H1 (cell line): ENCODE measurements around the gene CD300LG. TPM values are rescaled to one million over a fixed set of nuclear protein-coding genes. Genes with fewer than 3 reads are reported as not detected.

Experiments used
- EP300 ChIP-seq, 2 experiments: IDR thresholded peaks; 1 replicate in 1 of 2; 2 replicates in 1 of 2; pipeline ENCODE4 v1.6.1; 2011 to 2012; ENCODE audit warnings: low read depth in 2 of 2, low read length in 2 of 2, mild to moderate bottlenecking in 2 of 2, borderline replicate concordance in 1 of 2, inconsistent platforms in 1 of 2, moderate library complexity in 1 of 2
- GTF2F1 ChIP-seq: IDR thresholded peaks from 2 replicates; pipeline ENCODE4 v1.6.1; 2012; ENCODE audit warnings: low read depth, low read length, improper control_type of control experiment, borderline replicate concordance
- JUN ChIP-seq: IDR thresholded peaks from 2 replicates; pipeline ENCODE4 v1.6.1; 2011; ENCODE audit warnings: low read depth, mild to moderate bottlenecking, improper control_type of control experiment, low read length
- JUND ChIP-seq: IDR thresholded peaks from 2 replicates; pipeline ENCODE4 v1.6.1; 2011; ENCODE audit warnings: mild to moderate bottlenecking, improper control_type of control experiment, low read length
- KDM4A ChIP-seq: IDR thresholded peaks from one replicate; pipeline ENCODE4 v1.7.1; 2012; ENCODE audit warnings: low read depth, mild to moderate bottlenecking, moderate library complexity, low read length, inconsistent platforms; ENCODE audit not compliant: severe bottlenecking
- TAF7 ChIP-seq: optimal IDR thresholded peaks from 2 replicates; pipeline ENCODE3; 2011; ENCODE audit warnings: low read depth, mild to moderate bottlenecking, inconsistent platforms, low read length, moderate library complexity, borderline replicate concordance
- YY1 ChIP-seq: IDR thresholded peaks from 2 replicates; pipeline ENCODE4 v1.6.1; 2011; ENCODE audit warnings: low read depth, mild to moderate bottlenecking, low read length
- ZNF274 ChIP-seq: IDR thresholded peaks from 2 replicates; pipeline ENCODE4 v1.7.0; 2012; ENCODE audit warnings: low read length, borderline replicate concordance; ENCODE audit errors: extremely low read depth
- polyA plus RNA-seq, 7 experiments: library from polyadenylated mRNA; depleted of rRNA in 3 of 7; stranded (reverse) in 5 of 7; unstranded in 2 of 7; fragments of >200 nt in 5 of 7; fragments of 200-250 nt in 2 of 7; gene quantifications; 1 replicate in 5 of 7; 2 replicates in 1 of 7; 4 replicates in 1 of 7; pipeline versions ENCODE4 v1.2.1 to v1.2.3, GENCODE V29; 2011 to 2013; ENCODE audit warnings: missing spikeins in 2 of 7, mixed read lengths in 2 of 7
- total RNA-seq: library from RNA; stranded (reverse); fragmentation: NEBNext Ultra II Directional; extraction: Animal tissue kit (Norgen Biotek cat#: 25700); gene quantifications from 2 replicates; pipeline ENCODE4 v1.2.1, GENCODE V29; 2021
- TF ChIP-seq, protein P1 (sequence below): fragments of 300-600 bp; sonication (generic); IDR thresholded peaks from 2 replicates; pipeline ENCODE4 v1.7.1; 2012; ENCODE audit warnings: low read length, moderate library complexity, mild to moderate bottlenecking, inconsistent platforms; ENCODE audit not compliant: insufficient replicate concordance

CD300LG gene
- total and polyA plus RNA-seq, 2 of the 8 experiments (the other 6 are each of a cell fraction or from before 2014, with no cell fraction given) = 0.06 TPM; not detected in 1

DNA sequence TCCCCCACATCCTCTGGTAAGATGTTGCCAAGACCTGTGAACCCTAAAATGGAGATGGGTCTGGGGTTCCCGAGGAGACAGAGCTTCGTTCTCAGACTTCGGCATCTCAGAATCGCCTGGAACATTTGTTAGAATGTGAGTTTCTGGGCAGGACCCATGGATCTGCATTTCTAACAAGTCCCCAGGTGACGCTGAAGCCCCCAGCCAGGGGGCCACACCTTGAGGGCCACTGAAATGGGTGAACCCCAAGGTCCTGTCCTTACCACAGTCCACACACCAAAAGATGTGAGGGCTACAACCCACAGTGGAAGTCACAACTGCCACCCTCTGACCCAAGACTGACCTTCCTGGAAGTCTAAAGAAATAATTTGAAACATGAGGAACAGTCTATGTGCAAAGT, 28.0 kb upstream of the CD300LG start (continued):
- TF ChIP-seq, protein P1, sequence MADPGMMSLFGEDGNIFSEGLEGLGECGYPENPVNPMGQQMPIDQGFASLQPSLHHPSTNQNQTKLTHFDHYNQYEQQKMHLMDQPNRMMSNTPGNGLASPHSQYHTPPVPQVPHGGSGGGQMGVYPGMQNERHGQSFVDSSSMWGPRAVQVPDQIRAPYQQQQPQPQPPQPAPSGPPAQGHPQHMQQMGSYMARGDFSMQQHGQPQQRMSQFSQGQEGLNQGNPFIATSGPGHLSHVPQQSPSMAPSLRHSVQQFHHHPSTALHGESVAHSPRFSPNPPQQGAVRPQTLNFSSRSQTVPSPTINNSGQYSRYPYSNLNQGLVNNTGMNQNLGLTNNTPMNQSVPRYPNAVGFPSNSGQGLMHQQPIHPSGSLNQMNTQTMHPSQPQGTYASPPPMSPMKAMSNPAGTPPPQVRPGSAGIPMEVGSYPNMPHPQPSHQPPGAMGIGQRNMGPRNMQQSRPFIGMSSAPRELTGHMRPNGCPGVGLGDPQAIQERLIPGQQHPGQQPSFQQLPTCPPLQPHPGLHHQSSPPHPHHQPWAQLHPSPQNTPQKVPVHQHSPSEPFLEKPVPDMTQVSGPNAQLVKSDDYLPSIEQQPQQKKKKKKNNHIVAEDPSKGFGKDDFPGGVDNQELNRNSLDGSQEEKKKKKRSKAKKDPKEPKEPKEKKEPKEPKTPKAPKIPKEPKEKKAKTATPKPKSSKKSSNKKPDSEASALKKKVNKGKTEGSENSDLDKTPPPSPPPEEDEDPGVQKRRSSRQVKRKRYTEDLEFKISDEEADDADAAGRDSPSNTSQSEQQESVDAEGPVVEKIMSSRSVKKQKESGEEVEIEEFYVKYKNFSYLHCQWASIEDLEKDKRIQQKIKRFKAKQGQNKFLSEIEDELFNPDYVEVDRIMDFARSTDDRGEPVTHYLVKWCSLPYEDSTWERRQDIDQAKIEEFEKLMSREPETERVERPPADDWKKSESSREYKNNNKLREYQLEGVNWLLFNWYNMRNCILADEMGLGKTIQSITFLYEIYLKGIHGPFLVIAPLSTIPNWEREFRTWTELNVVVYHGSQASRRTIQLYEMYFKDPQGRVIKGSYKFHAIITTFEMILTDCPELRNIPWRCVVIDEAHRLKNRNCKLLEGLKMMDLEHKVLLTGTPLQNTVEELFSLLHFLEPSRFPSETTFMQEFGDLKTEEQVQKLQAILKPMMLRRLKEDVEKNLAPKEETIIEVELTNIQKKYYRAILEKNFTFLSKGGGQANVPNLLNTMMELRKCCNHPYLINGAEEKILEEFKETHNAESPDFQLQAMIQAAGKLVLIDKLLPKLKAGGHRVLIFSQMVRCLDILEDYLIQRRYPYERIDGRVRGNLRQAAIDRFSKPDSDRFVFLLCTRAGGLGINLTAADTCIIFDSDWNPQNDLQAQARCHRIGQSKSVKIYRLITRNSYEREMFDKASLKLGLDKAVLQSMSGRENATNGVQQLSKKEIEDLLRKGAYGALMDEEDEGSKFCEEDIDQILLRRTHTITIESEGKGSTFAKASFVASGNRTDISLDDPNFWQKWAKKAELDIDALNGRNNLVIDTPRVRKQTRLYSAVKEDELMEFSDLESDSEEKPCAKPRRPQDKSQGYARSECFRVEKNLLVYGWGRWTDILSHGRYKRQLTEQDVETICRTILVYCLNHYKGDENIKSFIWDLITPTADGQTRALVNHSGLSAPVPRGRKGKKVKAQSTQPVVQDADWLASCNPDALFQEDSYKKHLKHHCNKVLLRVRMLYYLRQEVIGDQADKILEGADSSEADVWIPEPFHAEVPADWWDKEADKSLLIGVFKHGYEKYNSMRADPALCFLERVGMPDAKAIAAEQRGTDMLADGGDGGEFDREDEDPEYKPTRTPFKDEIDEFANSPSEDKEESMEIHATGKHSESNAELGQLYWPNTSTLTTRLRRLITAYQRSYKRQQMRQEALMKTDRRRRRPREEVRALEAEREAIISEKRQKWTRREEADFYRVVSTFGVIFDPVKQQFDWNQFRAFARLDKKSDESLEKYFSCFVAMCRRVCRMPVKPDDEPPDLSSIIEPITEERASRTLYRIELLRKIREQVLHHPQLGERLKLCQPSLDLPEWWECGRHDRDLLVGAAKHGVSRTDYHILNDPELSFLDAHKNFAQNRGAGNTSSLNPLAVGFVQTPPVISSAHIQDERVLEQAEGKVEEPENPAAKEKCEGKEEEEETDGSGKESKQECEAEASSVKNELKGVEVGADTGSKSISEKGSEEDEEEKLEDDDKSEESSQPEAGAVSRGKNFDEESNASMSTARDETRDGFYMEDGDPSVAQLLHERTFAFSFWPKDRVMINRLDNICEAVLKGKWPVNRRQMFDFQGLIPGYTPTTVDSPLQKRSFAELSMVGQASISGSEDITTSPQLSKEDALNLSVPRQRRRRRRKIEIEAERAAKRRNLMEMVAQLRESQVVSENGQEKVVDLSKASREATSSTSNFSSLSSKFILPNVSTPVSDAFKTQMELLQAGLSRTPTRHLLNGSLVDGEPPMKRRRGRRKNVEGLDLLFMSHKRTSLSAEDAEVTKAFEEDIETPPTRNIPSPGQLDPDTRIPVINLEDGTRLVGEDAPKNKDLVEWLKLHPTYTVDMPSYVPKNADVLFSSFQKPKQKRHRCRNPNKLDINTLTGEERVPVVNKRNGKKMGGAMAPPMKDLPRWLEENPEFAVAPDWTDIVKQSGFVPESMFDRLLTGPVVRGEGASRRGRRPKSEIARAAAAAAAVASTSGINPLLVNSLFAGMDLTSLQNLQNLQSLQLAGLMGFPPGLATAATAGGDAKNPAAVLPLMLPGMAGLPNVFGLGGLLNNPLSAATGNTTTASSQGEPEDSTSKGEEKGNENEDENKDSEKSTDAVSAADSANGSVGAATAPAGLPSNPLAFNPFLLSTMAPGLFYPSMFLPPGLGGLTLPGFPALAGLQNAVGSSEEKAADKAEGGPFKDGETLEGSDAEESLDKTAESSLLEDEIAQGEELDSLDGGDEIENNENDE = no peak
- TF ChIP-seq ZNF274 (no peak), TAF7 (no peak), YY1 (no peak), JUN (no peak), GTF2F1 (no peak), JUND (no peak), EP300 (IDR thresholded peaks at IDR 0.05; ENCODE audit: borderline replicate concordance in 1 of 2, low read depth in 2 of 2, low read length in 2 of 2) (no peak), KDM4A (no peak)
